Heart left ventricle (tissue), 13 donors: ENCODE data around the gene C8G.

Experiments used
- CTCF ChIP-seq, 12 donors: fragments of 200-600 bp; sonication (generic) in 4 of 12; IDR thresholded peaks; one replicate each; pipeline versions ENCODE4 v1.5.0 to v1.8.0; 2018 to 2022; ENCODE audit warnings: antibody characterized with exemption in 12 of 12, mild to moderate bottlenecking in 5 of 12
- POLR2A ChIP-seq, 2 donors: fragments of 450-650 bp; IDR thresholded peaks; one replicate each; pipeline ENCODE4 v1.6.1; 2017; ENCODE audit warnings: antibody characterized with exemption in 2 of 2, mild to moderate bottlenecking in 2 of 2, moderate library complexity in 2 of 2
- donor health status: ischemic (EF 13 %, LVEDD 7.1; RV severe dilation, severe dysfunction).
- donor health status: DM: no; HTN: yes; CAD: no.
- donor health status: DM: no; HTN: no; CAD: no.
- donor health status: ischemic (EF 25% LVEDD 6.9; RV normal size, moderate dysfunction).
- donor health status: ischemic (EF 25% LVEDD 5.7; RV mildly dilated, moderate dysfunction).
- donor health status: ischemic (EF 35%, LVEDD 5.7; RV mildly dilated, moderate dysfunction).
- donor health status: nonischemic (EF 11% LVEDD 7.7; RV severe dilation, severe dysfunction).
- donor health status: DM: yes; HTN: yes; CAD: no.
- donor health status: PGD.
- donor health status: ischemic (EF 29% LVEDD 5.4; RV normal size, mild dysfunction).
- donor health status: nonischemic (EF 23%, LVEDD 6.1; RV moderate dilation, normal function).

DNA sequence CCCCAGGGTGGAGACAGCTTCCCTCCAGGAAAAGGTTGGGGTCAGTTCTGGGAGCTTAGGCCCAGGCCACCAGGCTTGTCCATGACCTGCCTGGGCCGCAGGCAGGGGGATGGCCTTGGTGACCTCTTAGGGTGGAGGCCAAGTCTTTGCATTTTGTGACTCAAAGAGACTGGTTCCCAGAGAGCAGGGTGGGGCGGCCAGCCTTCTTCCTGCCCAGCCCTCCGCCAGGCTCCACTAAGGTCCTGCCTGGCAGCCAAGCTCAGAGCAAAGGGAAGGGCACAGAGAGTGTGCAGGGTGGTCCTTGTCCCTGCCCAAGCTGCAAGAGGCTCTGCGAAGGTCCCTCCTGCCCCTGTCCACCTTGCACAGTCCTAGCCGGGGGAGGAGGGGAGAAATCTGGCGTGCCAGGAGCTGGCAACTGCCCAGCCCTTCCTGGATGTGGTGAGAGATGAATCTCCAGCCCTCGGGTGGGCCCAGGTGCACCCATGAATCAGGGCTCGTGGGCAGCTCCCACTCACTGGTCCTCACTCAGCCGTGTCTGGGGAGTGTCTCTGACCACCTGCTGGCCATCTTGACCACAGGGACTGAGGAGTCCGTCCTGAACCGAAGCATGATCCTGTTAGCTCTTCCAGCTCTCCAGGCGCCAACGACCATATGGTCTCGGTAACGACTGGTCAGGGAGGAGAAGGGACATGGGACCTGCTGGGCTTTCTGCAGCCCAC is 29.9 kb downstream of the C8G start:
- peak in 1 of 2 donors; percentile 69 for TF ChIP-seq POLR2A (IDR thresholded peaks at IDR 0.05)
- TF ChIP-seq CTCF (IDR thresholded peaks at IDR 0.05): no peak
